Measurements from ENCODE around the gene FECH.
"Not testable (repeated sequence)": the region's sequence is repeated elsewhere in the genome, so short reads cannot be mapped to it uniquely, and the experiment has no call there.

Gene FECH

DNA sequence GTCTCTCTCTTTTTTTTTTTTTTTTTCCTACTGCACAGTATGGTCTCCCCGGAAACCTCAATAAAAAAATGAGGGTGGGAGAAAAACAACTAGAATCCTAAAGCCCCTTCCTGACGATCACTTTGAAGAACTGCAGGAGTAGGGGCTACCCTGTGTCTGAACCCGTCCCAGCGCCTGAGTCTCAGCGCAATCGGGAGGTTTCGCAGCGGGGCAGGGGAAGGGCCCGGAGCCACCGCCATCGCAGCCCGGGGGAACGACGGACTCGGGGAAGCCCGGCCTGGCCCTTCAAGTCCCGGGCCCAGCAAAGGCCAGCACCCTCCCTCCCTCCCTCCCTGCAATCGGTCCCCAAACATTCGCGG, 34.7 kb upstream of the FECH start:
- FAIRE-seq (no peak), DNase-seq (ENCODE audit: insufficient read length, low spot score) (no peak)
- TF ChIP-seq POU2F2 (IDR thresholded peaks at IDR 0.05; ENCODE audit: low read depth, low read length) (no peak), POLR2AphosphoS5 (IDR thresholded peaks at IDR 0.05; ENCODE audit: low read depth, low read length) (no peak), PAX5 (IDR thresholded peaks at IDR 0.05; ENCODE audit: insufficient read depth, low read length, severe bottlenecking) (no peak), POLR2A (IDR thresholded peaks at IDR 0.05; ENCODE audit: low read depth, low read length) (no peak), TAF1 (IDR thresholded peaks at IDR 0.05; ENCODE audit: low read depth, low read length) (no peak), SPI1 (IDR thresholded peaks at IDR 0.05; ENCODE audit: low read depth, low read length) (no peak)

DNA sequence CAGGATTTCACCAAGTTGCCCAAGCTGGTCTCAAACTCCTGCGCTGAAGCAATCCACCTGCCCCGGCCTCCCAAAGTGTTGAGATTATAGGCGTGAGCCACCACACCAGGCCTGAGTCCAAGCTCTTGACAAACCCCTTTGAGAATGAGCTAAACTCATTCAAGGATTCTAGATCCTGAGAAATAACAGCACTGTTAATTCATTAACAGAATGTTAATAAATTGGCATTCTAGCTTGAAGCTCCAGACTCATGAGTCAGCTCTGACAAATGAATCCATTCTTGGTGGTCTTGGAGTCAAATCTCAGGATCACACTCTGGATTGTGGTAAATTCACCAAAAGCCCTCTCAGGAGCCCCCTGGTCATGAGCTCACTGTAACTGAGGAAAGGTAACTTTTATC, 33.4 kb upstream of the FECH start:
- no peak for DNase-seq (ENCODE audit: insufficient read length, low spot score)
- TF ChIP-seq SPI1 (IDR thresholded peaks at IDR 0.05; ENCODE audit: low read depth, low read length) (no peak), PAX5 (IDR thresholded peaks at IDR 0.05; ENCODE audit: insufficient read depth, low read length, severe bottlenecking) (no peak), POU2F2 (IDR thresholded peaks at IDR 0.05; ENCODE audit: low read depth, low read length) (no peak), POLR2AphosphoS5 (IDR thresholded peaks at IDR 0.05; ENCODE audit: low read depth, low read length) (no peak), POLR2A (IDR thresholded peaks at IDR 0.05; ENCODE audit: low read depth, low read length) (no peak), TAF1 (IDR thresholded peaks at IDR 0.05; ENCODE audit: low read depth, low read length) (no peak)
- FAIRE-seq, result no peak

DNA sequence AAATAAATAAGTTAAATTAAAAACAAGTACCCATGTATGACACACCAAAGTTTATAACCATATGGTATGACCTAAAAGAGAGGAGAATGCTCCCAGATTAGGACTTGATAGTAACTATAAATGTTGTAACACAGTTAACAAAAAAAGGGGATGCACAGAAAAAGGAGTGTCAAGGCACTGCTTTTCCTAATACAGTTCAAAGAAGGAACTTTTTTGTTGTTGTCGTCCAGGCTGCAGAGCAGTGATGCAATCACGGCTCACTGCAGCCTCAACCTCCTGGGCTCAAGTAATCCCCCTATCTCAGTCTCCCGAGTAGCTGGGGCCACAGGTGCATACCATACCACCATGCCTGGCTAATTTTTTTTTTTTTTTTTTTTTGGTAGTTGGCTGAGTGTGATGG, 32.4 kb upstream of the FECH start:
- FAIRE-seq (no peak), DNase-seq (ENCODE audit: insufficient read length, low spot score) (no peak)
- no peak for TF ChIP-seq POLR2A (IDR thresholded peaks at IDR 0.05; ENCODE audit: low read depth, low read length)

DNA sequence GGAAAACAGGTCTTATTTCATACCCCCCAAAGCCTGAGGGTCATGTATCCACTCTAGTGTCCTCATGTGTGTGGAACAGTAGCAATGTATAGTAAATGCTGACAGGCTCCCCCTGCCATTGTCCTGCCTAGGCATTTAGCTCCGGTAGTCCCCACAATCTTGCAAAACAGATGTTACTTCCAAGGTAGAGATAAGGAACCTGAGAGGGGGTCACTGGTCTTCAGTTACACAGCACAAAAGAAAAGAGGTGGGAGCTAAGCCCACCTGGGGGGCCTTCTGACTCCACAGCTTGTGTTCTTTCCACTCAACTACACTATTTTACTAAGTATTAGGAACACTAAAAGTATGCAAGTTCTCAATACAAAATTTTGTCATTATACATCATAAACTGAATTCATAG, 17.4 kb upstream of the FECH start:
- FAIRE-seq, result no peak
- no peak for TF ChIP-seq SPI1 (IDR thresholded peaks at IDR 0.05; ENCODE audit: low read depth, low read length)
- TF ChIP-seq POU2F2 (IDR thresholded peaks at IDR 0.05; ENCODE audit: low read depth, low read length), result no peak
- no peak for TF ChIP-seq POLR2AphosphoS5 (IDR thresholded peaks at IDR 0.05; ENCODE audit: low read depth, low read length)
- TF ChIP-seq PAX5 (IDR thresholded peaks at IDR 0.05; ENCODE audit: insufficient read depth, low read length, severe bottlenecking), result no peak
- TF ChIP-seq TAF1 (IDR thresholded peaks at IDR 0.05; ENCODE audit: low read depth, low read length), result no peak
- no peak for TF ChIP-seq POLR2A (IDR thresholded peaks at IDR 0.05; ENCODE audit: low read depth, low read length)
- DNase-seq (ENCODE audit: insufficient read length, low spot score), result no peak

DNA sequence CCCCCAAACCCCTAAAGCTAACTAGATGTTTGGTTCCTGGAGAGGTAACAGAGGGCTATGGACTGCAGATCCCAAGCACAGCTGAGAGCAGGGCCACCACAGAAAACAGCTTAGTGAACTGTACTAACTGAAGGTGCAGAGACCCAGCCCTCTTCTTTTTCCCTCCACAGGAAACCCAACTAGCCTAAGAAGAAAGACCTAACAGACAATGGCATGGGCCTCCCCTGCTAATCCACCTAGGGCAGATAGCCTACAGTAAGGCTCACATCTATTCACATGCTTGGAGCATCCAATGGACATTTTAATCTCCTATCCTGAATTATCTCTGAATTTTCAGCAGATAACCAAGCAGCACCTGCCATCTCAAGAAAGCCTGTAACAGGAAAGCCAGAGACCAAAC, 8.8 kb upstream of the FECH start:
- no peak for FAIRE-seq
- TF ChIP-seq POU2F2 (IDR thresholded peaks at IDR 0.05; ENCODE audit: low read depth, low read length), result no peak

DNA sequence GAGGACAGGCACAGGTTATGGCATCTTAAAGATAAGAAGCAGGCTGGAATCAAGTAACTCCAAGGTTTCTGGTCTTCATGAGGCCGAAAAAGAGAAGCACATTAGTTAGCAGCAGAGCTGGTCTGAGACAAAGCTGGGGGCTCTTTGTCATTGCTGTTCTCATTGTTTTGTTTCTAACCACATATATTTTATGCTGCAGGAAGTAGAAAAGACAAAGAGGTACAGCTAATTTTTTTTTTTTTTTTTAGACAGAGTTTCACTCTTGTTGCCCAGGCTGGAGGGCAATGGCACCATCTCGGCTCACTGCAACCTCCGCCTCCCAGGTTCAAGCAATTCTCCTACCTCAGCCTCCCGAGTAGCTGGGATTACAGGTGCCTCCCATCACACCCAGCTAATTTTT, 6.2 kb upstream of the FECH start:
- FAIRE-seq, result not testable (repeated sequence)

More for the DNA sequence above, 8.8 kb upstream of the FECH start:
- no peak for DNase-seq (ENCODE audit: insufficient read length, low spot score)

DNA sequence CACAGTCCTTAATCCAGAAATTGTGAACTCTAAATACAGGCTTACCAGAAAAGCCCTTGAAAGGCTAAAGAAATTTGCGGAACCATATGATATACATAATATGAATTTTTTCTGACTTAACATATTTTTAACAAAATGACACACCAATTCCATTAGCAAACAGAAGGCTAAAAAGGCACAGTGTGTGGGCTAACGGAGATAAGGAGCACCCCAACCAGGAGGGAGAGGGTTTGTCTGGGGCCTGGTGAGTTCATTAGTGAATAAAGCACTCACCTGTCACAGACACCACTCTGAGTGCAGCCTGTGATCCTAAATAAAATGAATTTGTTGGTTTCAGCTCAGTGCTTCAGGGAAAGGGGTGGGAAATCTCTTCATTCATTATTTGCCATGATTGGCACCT, 2.7 kb upstream of the FECH start:
- FAIRE-seq (no peak), DNase-seq (ENCODE audit: insufficient read length, low spot score) (no peak)
- TF ChIP-seq POLR2A (IDR thresholded peaks at IDR 0.05; ENCODE audit: low read depth, low read length) (no peak), TAF1 (IDR thresholded peaks at IDR 0.05; ENCODE audit: low read depth, low read length) (no peak), POU2F2 (IDR thresholded peaks at IDR 0.05; ENCODE audit: low read depth, low read length) (no peak), PAX5 (IDR thresholded peaks at IDR 0.05; ENCODE audit: insufficient read depth, low read length, severe bottlenecking) (no peak), POLR2AphosphoS5 (IDR thresholded peaks at IDR 0.05; ENCODE audit: low read depth, low read length) (no peak), SPI1 (IDR thresholded peaks at IDR 0.05; ENCODE audit: low read depth, low read length) (no peak)

More for the DNA sequence above, 6.2 kb upstream of the FECH start:
- DNase-seq (ENCODE audit: insufficient read length, low spot score), result not testable (repeated sequence)

DNA sequence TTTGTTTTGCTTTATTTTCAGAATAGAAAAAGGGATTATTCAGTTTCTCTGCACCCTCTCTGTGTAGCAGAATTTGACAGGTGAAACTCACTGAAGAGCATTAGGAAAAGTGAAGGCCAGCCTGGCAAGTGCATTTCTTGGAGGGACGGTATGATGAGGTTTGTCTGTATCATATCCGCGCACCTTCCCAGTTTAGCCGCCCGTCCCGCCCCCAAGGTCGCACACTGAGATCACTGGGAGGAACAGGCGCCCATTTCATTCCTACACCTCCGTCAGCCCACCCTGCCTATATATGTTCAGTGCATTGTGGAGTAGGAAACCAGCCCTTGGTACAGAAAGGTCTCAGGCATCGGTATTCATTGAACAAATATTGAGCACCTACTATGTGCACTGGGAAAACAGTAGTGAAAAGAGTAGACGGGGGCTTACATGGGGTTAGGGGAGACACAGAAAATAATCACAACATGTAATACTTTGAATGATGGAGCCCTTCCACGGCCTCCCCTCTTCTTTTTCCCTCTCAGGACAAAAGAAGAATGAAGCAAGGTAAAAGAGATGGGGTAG, 678 bp upstream of the FECH start:
- DNase-seq (ENCODE audit: insufficient read length, low spot score), result no peak
- no peak for FAIRE-seq
- TF ChIP-seq PAX5 (IDR thresholded peaks at IDR 0.05; ENCODE audit: insufficient read depth, low read length, severe bottlenecking) (no peak), POLR2A (IDR thresholded peaks at IDR 0.05; ENCODE audit: low read depth, low read length) (no peak), POLR2AphosphoS5 (IDR thresholded peaks at IDR 0.05; ENCODE audit: low read depth, low read length) (no peak), POU2F2 (IDR thresholded peaks at IDR 0.05; ENCODE audit: low read depth, low read length) (no peak), SPI1 (IDR thresholded peaks at IDR 0.05; ENCODE audit: low read depth, low read length) (no peak)

DNA sequence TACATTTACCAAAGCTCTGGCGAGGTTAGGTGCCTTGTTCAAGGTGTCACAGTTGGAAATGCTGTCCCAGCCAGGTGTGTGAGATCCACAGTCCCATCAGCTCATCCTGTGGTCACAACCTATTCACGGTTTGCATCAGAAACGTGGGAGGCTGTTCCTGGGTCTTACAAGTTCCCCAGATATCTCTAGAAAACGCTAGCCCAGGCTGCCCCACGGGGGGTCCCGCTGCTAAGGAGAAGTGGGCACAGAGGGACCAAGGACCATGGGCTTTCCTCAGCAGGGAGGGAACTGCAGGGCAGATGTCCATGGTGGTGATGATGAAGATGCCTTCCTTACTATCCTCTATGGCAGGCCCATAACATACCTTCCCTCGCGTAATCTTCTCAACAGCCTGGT, 649 bp downstream of the FECH start:
- peak; percentile 67 for FAIRE-seq
- DNase-seq (ENCODE audit: insufficient read length, low spot score), result no peak
- TF ChIP-seq POLR2A (IDR thresholded peaks at IDR 0.05; ENCODE audit: low read depth, low read length) (no peak), TAF1 (IDR thresholded peaks at IDR 0.05; ENCODE audit: low read depth, low read length) (no peak), POU2F2 (IDR thresholded peaks at IDR 0.05; ENCODE audit: low read depth, low read length) (no peak), PAX5 (IDR thresholded peaks at IDR 0.05; ENCODE audit: insufficient read depth, low read length, severe bottlenecking) (no peak), SPI1 (IDR thresholded peaks at IDR 0.05; ENCODE audit: low read depth, low read length) (no peak), POLR2AphosphoS5 (IDR thresholded peaks at IDR 0.05; ENCODE audit: low read depth, low read length) (no peak)

DNA sequence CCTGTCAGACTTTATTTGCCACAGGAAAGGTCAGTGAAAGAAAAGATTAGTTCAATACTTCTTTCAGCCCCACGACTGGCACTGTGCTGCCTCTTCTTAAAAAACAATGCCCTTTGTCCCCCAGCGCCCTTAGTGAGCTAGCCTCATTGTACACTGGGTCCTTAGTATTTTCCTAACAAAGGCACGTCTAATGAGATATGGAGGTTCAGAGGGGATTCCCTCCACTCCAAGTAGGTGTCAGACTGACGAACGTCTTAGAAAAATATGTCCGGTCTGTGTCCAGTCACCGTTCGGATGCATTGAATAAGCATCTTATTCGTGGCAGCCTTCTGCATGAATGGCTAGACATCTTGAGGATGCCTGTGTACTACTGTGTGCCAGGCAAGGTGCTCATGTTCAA, 1.1 kb downstream of the FECH start:
- TF ChIP-seq SPI1 (IDR thresholded peaks at IDR 0.05; ENCODE audit: low read depth, low read length), result no peak
- no peak for TF ChIP-seq PAX5 (IDR thresholded peaks at IDR 0.05; ENCODE audit: insufficient read depth, low read length, severe bottlenecking)
- TF ChIP-seq POU2F2 (IDR thresholded peaks at IDR 0.05; ENCODE audit: low read depth, low read length), result no peak
- no peak for TF ChIP-seq POLR2A (IDR thresholded peaks at IDR 0.05; ENCODE audit: low read depth, low read length)
- no peak for TF ChIP-seq TAF1 (IDR thresholded peaks at IDR 0.05; ENCODE audit: low read depth, low read length)
- TF ChIP-seq POLR2AphosphoS5 (IDR thresholded peaks at IDR 0.05; ENCODE audit: low read depth, low read length), result no peak
- DNase-seq (ENCODE audit: insufficient read length, low spot score), result no peak
- no peak for FAIRE-seq

DNA sequence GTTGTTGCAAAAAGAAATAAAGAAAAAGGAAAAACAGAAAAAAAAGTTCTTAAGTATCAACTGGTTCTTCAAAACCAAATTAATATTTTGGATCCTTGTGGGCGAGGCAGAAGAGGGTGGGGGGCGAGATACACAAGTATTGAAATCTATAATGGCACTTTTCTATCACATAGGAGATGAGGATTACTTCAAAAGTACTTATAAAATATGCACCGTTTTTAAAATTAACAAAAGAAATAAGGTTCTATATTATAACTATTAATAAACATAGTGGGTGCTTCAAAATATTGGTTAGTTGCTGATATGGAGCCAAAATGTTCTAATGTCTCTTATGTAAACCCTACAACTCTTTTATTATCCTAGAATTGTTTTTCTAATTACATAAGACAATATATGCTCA, 2.1 kb downstream of the FECH start:
- FAIRE-seq (no peak), DNase-seq (ENCODE audit: insufficient read length, low spot score) (no peak)
- TF ChIP-seq POLR2A (IDR thresholded peaks at IDR 0.05; ENCODE audit: low read depth, low read length), result no peak
- TF ChIP-seq POU2F2 (IDR thresholded peaks at IDR 0.05; ENCODE audit: low read depth, low read length), result no peak
